ENCODE measurements around the gene LRP2BP.

The LRP2BP gene

GRCh38 chr4:185394568-185395237 is 1.0 kb downstream of the LRP2BP start:
- ATAC-seq, result no peak
- TF ChIP-seq POU6F1 (CRISPR knock-in tag; IDR thresholded peaks at IDR 0.05; ENCODE audit: borderline replicate concordance, low read depth) (no peak), ZFP3 (CRISPR knock-in tag; IDR thresholded peaks at IDR 0.05) (no peak), RARB (CRISPR knock-in tag; IDR thresholded peaks at IDR 0.05) (no peak)

GRCh38 chr4:185392156-185392555 is 3.6 kb downstream of the LRP2BP start:
- no peak for TF ChIP-seq ZFP30 (CRISPR knock-in tag; IDR thresholded peaks at IDR 0.05)
- no peak for TF ChIP-seq ZNF70 (CRISPR knock-in tag; IDR thresholded peaks at IDR 0.05)
- TF ChIP-seq CREB5 (CRISPR knock-in tag; IDR thresholded peaks at IDR 0.05; ENCODE audit: low read depth), result no peak
- no peak for TF ChIP-seq ZC3H10 (CRISPR knock-in tag; IDR thresholded peaks at IDR 0.05)
- TF ChIP-seq ARNTL (CRISPR knock-in tag; IDR thresholded peaks at IDR 0.05; ENCODE audit: borderline replicate concordance, low read depth), result no peak
- TF ChIP-seq PATZ1 (CRISPR knock-in tag; IDR thresholded peaks at IDR 0.05; ENCODE audit: borderline replicate concordance), result no peak
- no peak for TF ChIP-seq CSDC2 (CRISPR knock-in tag; IDR thresholded peaks at IDR 0.05)
- TF ChIP-seq PPARA (CRISPR knock-in tag; IDR thresholded peaks at IDR 0.05; ENCODE audit: borderline replicate concordance), result no peak
- no peak for TF ChIP-seq RARB (CRISPR knock-in tag; IDR thresholded peaks at IDR 0.05)
- TF ChIP-seq POU6F1 (CRISPR knock-in tag; IDR thresholded peaks at IDR 0.05; ENCODE audit: borderline replicate concordance, low read depth), result no peak
- no peak for TF ChIP-seq CSRNP3 (CRISPR knock-in tag; IDR thresholded peaks at IDR 0.05)
- TF ChIP-seq ZFP3 (CRISPR knock-in tag; IDR thresholded peaks at IDR 0.05), result no peak
- no peak for TF ChIP-seq GLIS3 (CRISPR knock-in tag; IDR thresholded peaks at IDR 0.05)
- no peak for TF ChIP-seq TSHZ2 (CRISPR knock-in tag; IDR thresholded peaks at IDR 0.05)
- no peak for TF ChIP-seq SNAI2 (CRISPR knock-in tag; IDR thresholded peaks at IDR 0.05)
- TF ChIP-seq ISL1 (CRISPR knock-in tag; IDR thresholded peaks at IDR 0.05), result no peak
- TF ChIP-seq TCF4 (CRISPR knock-in tag; IDR thresholded peaks at IDR 0.05; ENCODE audit: borderline replicate concordance), result no peak
- no peak for TF ChIP-seq BACH2 (CRISPR knock-in tag; IDR thresholded peaks at IDR 0.05; ENCODE audit: borderline replicate concordance)
- no peak for ATAC-seq

- no peak for ATAC-seq
- TF ChIP-seq BACH2 (CRISPR knock-in tag; IDR thresholded peaks at IDR 0.05; ENCODE audit: borderline replicate concordance) (no peak), ZNF8 (CRISPR knock-in tag; IDR thresholded peaks at IDR 0.05) (no peak), OSR1 (CRISPR knock-in tag; IDR thresholded peaks at IDR 0.05) (no peak), ISL1 (CRISPR knock-in tag; IDR thresholded peaks at IDR 0.05) (no peak), POU6F1 (CRISPR knock-in tag; IDR thresholded peaks at IDR 0.05; ENCODE audit: borderline replicate concordance, low read depth) (no peak), ZC3H10 (CRISPR knock-in tag; IDR thresholded peaks at IDR 0.05) (no peak), PPARA (CRISPR knock-in tag; IDR thresholded peaks at IDR 0.05; ENCODE audit: borderline replicate concordance) (no peak), CSRNP3 (CRISPR knock-in tag; IDR thresholded peaks at IDR 0.05) (no peak), ZFP3 (CRISPR knock-in tag; IDR thresholded peaks at IDR 0.05) (no peak), TOX (CRISPR knock-in tag; IDR thresholded peaks at IDR 0.05; ENCODE audit: borderline replicate concordance) (no peak), ZNF70 (CRISPR knock-in tag; IDR thresholded peaks at IDR 0.05) (no peak)
Measured at GRCh38 chr4:185390941-185391340, 4.8 kb downstream of the LRP2BP start.
